Adrenal gland (tissue), 5 donors: ENCODE data around the gene DARS1.

Experiments used
- CTCF ChIP-seq, 6 experiments: fragments of 450-650 bp in 4 of 6; fragments of 200-600 bp in 2 of 6; sonication (generic) in 1 of 6; IDR thresholded peaks; 1 replicate in 5 of 6; 2 replicates in 1 of 6; pipeline versions ENCODE4 v1.5.1 to v1.8.0; 2016 to 2021; ENCODE audit warnings: antibody characterized with exemption in 6 of 6, mild to moderate bottlenecking in 2 of 6, moderate library complexity in 1 of 6
- POLR2A ChIP-seq, 2 donors: fragments of 450-650 bp; IDR thresholded peaks; one replicate each; pipeline ENCODE4 v1.6.1; 2017; ENCODE audit warnings: antibody characterized with exemption in 2 of 2, mild to moderate bottlenecking in 2 of 2, moderate library complexity in 1 of 2
- donor health status: DM: no; HTN: no; CAD: no.

DNA sequence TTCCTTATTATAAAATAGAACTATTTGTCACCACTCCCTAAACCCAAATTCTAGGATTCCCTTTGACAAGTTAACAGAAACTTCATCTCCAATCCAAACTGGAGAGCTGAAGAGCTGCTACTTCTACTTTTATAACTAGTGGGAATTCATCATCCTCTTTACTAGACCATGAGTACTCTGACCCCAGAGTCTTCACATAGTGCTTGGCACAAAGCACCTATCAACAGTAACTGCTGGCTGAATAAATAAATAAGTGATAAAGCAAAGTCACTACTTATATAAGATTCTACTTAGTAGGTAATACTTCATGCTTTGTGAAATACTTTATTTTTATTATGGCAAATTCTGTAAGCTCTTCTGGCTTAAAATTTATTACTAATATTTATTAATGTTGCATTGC is 49.5 kb downstream of the DARS1 start:
- TF ChIP-seq CTCF (IDR thresholded peaks at IDR 0.05) (no peak), POLR2A (IDR thresholded peaks at IDR 0.05) (no peak)
